ENCODE results near the gene MBLAC1. TPM values are rescaled to one million over a fixed set of nuclear protein-coding genes. Genes with fewer than 3 reads are reported as not detected.

The MBLAC1 gene
- total RNA-seq, 1 experiment from 2014 or later = 5.2 TPM

DNA sequence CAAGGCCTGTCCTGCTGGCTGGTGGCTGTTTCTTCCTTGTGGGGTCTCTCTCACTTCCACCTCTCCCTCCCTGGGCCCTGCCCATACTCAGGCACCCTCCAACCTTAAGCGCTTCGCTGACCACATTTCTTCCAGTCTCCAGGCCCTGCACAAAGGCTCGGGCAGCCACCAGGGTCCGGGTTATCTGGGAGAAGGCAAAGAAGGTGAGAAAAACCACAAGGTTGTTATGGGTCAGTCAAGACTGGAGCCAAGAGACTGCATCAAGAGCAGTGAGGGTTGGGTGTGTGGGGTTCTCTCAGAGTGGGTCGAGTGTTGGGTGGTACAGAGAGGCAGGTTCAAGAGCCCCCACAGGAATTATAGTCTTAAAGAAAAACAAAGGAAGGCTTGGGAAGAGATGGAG, 47.8 kb downstream of the MBLAC1 start:
- ChIA-PET CTCF (no interaction called here), POLR2A (no interaction called here)
- Histone ChIP-seq H3K4me3 (ENCODE audit: low read depth in 2 of 2, low read length in 2 of 2) (no peak overlapping the region), H3K27ac (ENCODE audit: low read length) (no peak overlapping the region), H3K36me3 (ENCODE audit: control insufficient read depth, insufficient read depth, low read length) (peaks cover 2% of the 10 kb centered on the region; the same call in 1 of the 2 replicates), H3K4me1 (ENCODE audit: control insufficient read depth, insufficient read depth, low read length) (0 out of 2 replicates have a peak, but pooled peaks cover 3% of the 10 kb centered on the region), H3K9me3 (ENCODE audit: control insufficient read depth, insufficient read depth, low read depth, low read length) (no peaks in the 10 kb centered on the region), H3K27me3 (ENCODE audit: control insufficient read depth, insufficient read depth, low read length) (no peaks in the 10 kb centered on the region)
- TF ChIP-seq, protein P1, sequence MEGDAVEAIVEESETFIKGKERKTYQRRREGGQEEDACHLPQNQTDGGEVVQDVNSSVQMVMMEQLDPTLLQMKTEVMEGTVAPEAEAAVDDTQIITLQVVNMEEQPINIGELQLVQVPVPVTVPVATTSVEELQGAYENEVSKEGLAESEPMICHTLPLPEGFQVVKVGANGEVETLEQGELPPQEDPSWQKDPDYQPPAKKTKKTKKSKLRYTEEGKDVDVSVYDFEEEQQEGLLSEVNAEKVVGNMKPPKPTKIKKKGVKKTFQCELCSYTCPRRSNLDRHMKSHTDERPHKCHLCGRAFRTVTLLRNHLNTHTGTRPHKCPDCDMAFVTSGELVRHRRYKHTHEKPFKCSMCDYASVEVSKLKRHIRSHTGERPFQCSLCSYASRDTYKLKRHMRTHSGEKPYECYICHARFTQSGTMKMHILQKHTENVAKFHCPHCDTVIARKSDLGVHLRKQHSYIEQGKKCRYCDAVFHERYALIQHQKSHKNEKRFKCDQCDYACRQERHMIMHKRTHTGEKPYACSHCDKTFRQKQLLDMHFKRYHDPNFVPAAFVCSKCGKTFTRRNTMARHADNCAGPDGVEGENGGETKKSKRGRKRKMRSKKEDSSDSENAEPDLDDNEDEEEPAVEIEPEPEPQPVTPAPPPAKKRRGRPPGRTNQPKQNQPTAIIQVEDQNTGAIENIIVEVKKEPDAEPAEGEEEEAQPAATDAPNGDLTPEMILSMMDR (IDR thresholded peaks at IDR 0.05) = no peak
- TF ChIP-seq TCF7L2 (IDR thresholded peaks at IDR 0.05; ENCODE audit: low read depth, low read length) = no peak
- TF ChIP-seq, protein P2, sequence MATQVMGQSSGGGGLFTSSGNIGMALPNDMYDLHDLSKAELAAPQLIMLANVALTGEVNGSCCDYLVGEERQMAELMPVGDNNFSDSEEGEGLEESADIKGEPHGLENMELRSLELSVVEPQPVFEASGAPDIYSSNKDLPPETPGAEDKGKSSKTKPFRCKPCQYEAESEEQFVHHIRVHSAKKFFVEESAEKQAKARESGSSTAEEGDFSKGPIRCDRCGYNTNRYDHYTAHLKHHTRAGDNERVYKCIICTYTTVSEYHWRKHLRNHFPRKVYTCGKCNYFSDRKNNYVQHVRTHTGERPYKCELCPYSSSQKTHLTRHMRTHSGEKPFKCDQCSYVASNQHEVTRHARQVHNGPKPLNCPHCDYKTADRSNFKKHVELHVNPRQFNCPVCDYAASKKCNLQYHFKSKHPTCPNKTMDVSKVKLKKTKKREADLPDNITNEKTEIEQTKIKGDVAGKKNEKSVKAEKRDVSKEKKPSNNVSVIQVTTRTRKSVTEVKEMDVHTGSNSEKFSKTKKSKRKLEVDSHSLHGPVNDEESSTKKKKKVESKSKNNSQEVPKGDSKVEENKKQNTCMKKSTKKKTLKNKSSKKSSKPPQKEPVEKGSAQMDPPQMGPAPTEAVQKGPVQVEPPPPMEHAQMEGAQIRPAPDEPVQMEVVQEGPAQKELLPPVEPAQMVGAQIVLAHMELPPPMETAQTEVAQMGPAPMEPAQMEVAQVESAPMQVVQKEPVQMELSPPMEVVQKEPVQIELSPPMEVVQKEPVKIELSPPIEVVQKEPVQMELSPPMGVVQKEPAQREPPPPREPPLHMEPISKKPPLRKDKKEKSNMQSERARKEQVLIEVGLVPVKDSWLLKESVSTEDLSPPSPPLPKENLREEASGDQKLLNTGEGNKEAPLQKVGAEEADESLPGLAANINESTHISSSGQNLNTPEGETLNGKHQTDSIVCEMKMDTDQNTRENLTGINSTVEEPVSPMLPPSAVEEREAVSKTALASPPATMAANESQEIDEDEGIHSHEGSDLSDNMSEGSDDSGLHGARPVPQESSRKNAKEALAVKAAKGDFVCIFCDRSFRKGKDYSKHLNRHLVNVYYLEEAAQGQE (IDR thresholded peaks at IDR 0.05; ENCODE audit: insufficient read depth in 1 of 2, low read depth in 2 of 2, low read length in 1 of 2) = no peak
- no peak for TF ChIP-seq SIN3A (IDR thresholded peaks at IDR 0.05; ENCODE audit: borderline replicate concordance, insufficient read depth, low read depth, low read length)
- TF ChIP-seq POLR2AphosphoS5 (IDR thresholded peaks at IDR 0.05; ENCODE audit: low read depth, low read length) = no peak
- BruUV-seq (replicated peaks) = no TSS peak
- intact Hi-C loops (cut with micrococcal nuclease; ENCODE audit: unreplicated experiment) (no loop called here), in situ Hi-C loops (cut with HindIII; ENCODE audit: low pct_unique_long_range_greater_than_20kb, low sequenced_read_pairs) (no loop called here)
- no peak for DNase-seq (ENCODE audit: low read depth, low spot score)
- no peak for ATAC-seq

DNA sequence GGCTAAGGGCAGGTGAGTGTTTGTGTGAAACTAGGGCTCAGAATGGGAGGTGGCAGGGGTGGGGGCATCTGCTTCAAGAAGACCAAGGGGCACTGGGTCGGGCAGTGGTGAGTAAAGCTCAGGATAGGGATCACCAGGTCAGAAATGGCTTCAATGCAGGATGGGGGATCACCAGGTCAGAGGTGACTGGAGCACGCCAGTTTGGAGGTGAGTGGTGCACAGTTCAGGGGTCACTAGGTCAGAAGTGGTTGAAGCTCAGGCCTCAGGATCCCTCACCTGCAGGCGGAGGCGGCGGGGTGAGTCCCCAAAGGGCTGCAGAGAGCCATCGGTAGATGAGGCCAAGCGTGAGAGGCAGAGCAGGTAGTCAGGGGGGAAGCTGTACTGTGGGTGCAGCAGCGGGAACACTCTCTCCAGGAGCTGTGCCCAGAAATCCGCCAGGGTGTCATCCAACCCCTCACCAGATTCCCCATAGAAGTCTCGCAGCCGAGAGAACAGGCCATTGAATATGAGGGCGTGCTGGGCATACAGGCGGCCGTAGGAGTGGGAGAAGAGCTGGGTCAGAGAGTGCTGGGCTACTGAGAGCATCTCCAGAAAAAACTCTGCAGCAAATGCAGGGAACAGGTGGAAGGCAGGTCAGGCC, 48.6 kb downstream of the MBLAC1 start:
- Histone ChIP-seq H3K4me1 (ENCODE audit: control insufficient read depth, insufficient read depth, low read length) (0 out of 2 replicates have a peak, but pooled peaks cover 3% of the 10 kb centered on the region), H3K27me3 (ENCODE audit: control insufficient read depth, insufficient read depth, low read length) (no peaks in the 10 kb centered on the region), H3K9me3 (ENCODE audit: control insufficient read depth, insufficient read depth, low read depth, low read length) (no peaks in the 10 kb centered on the region), H3K4me3 (ENCODE audit: low read depth in 2 of 2, low read length in 2 of 2) (no peak overlapping the region), H3K27ac (ENCODE audit: low read length) (no peak overlapping the region), H3K36me3 (ENCODE audit: control insufficient read depth, insufficient read depth, low read length) (peaks cover 2% of the 10 kb centered on the region; the same call in 1 of the 2 replicates)
- TF ChIP-seq SIN3A (IDR thresholded peaks at IDR 0.05; ENCODE audit: borderline replicate concordance, insufficient read depth, low read depth, low read length) = no peak
- intact Hi-C loops (cut with micrococcal nuclease; ENCODE audit: unreplicated experiment) (no loop called here), in situ Hi-C loops (cut with HindIII; ENCODE audit: low pct_unique_long_range_greater_than_20kb, low sequenced_read_pairs) (no loop called here)
- ChIA-PET CTCF (no interaction called here), POLR2A (no interaction called here)
- BruUV-seq (replicated peaks) = no TSS peak
- no peak for ATAC-seq
- no peak for DNase-seq (ENCODE audit: low read depth, low spot score)

Measured in Panc1 (cell line).